Measurements from ENCODE around the gene STARD8.

Gene STARD8

DNA sequence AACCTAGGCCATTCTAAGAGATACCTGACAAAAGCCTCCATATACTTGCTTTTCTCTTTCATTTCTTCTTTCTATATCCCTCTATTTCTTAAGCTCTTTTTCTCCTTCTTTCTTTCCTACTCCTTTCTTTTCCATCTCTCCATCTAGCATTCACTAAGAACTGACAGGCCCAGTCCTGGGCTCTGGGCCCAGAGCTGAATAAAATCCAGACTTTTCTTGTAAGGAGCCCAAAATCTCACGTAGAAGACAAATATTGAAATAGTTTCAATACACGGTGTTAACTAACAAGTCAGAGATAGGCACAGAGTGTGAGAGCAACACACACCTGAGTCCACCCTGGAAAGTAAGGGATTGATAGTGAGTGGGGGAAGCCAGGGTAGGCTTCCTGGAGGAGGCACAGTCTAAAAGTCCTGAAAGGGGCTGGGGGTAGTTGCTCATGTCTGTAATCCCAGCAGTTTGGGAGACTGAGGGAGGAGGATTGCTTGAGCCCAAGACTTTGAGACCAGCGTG, 108.2 kb downstream of the STARD8 start:
- no peaks in the 10 kb centered on the region for H3K36me3 Mint-ChIP-seq (ENCODE audit: low read depth)

GRCh38 chrX:68757331-68757730, 109.9 kb downstream of the STARD8 start:
- Mint-ChIP-seq H3K36me3 (ENCODE audit: low read depth) (no peaks in the 10 kb centered on the region), H3K27ac (no peak overlapping the region), H3K27me3 (no peaks in the 10 kb centered on the region), H3K9me3 (no peaks in the 10 kb centered on the region), H3K4me1 (ENCODE audit: low read depth) (no peaks in the 10 kb centered on the region), H3K4me3 (no peak overlapping the region)

More for the DNA sequence above, 108.2 kb downstream of the STARD8 start:
- H3K4me1 Mint-ChIP-seq (ENCODE audit: low read depth), result no peaks in the 10 kb centered on the region
- no peak overlapping the region for H3K4me3 Mint-ChIP-seq
- H3K27ac Mint-ChIP-seq, result no peak overlapping the region
- H3K27me3 Mint-ChIP-seq, result no peaks in the 10 kb centered on the region
- no peaks in the 10 kb centered on the region for H3K9me3 Mint-ChIP-seq

- H3K27me3 Mint-ChIP-seq, result no peaks in the 10 kb centered on the region
- H3K27ac Mint-ChIP-seq, result no peak overlapping the region
- no peaks in the 10 kb centered on the region for H3K36me3 Mint-ChIP-seq (ENCODE audit: low read depth)
- H3K4me1 Mint-ChIP-seq (ENCODE audit: low read depth), result no peaks in the 10 kb centered on the region
- H3K9me3 Mint-ChIP-seq, result no peaks in the 10 kb centered on the region
- no peak overlapping the region for H3K4me3 Mint-ChIP-seq
These were observed 110.3 kb downstream of the STARD8 start for GRCh38 chrX:68757731-68758130.

DNA sequence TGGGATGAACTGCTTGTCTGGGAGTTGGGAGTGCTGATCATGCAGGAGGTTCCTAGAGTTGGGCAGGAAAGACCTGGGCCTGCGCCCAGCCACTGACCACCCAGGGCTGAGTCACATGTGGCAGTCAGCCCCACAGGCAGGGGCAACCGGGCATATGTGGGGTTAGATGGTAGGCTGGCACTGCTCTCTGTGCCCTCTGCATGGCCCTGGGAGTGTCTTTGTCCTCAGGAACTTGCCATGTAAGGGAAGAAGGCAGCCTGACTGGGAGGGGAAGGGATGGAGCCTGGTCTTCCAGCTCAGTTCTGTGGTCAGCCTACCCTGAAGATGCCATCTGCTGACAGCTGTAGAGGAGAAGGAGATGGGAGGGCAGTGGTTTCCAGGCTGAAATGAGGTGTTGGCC, 111.2 kb downstream of the STARD8 start:
- no peaks in the 10 kb centered on the region for H3K4me1 Mint-ChIP-seq (ENCODE audit: low read depth)
- no peaks in the 10 kb centered on the region for H3K9me3 Mint-ChIP-seq
- no peak overlapping the region for H3K4me3 Mint-ChIP-seq
- no peaks in the 10 kb centered on the region for H3K36me3 Mint-ChIP-seq (ENCODE audit: low read depth)
- no peaks in the 10 kb centered on the region for H3K27me3 Mint-ChIP-seq
- no peak overlapping the region for H3K27ac Mint-ChIP-seq

DNA sequence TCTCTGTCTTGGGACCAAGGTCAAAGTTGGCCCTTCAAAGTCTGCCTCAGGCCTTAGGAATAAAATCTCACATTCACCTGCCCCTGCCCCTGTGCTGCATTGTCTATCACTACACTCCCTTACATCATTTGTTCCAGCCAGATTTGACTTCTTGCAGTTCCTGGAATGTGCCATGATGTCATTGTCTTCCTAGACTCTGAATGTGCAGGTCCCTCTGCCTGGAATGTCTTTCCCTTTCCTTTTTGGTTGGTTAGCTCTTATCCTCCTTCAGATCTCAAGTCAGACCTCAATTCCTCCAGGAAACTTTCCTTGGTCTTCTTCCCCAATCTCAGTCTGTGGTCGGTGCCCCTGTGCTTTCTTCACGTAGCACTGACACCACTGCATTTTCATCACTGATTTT, 113.6 kb downstream of the STARD8 start:
- Mint-ChIP-seq H3K36me3 (ENCODE audit: low read depth) (no peaks in the 10 kb centered on the region), H3K27me3 (no peaks in the 10 kb centered on the region), H3K9me3 (no peaks in the 10 kb centered on the region), H3K27ac (no peak overlapping the region), H3K4me3 (no peak overlapping the region), H3K4me1 (ENCODE audit: low read depth) (no peaks in the 10 kb centered on the region)

GRCh38 chrX:68762766-68763165, 115.3 kb downstream of the STARD8 start:
- Mint-ChIP-seq H3K27ac (no peak overlapping the region), H3K27me3 (no peaks in the 10 kb centered on the region), H3K9me3 (no peaks in the 10 kb centered on the region), H3K4me1 (ENCODE audit: low read depth) (no peaks in the 10 kb centered on the region), H3K4me3 (no peak overlapping the region), H3K36me3 (ENCODE audit: low read depth) (no peaks in the 10 kb centered on the region)

DNA sequence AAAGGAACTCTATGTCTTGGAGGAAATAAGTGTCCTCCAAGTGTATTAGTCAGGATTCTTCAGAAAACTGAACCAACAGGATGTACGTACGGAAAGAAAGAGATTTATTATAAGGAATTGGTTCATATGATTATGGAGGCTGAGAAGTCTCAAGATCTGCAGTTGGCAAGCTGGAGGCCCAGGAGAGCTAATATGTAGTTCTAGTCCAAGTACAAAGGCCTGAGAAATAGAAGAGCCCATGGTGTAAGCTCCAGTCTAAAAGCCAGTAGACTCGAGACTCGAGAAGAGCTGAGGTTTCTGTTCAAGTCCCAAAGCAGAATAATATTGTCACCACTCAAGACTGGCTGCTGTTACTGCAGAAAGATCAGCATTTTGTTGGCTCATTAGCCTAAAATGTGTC, 116.0 kb downstream of the STARD8 start:
- no peak overlapping the region for H3K4me3 Mint-ChIP-seq
- H3K9me3 Mint-ChIP-seq, result no peaks in the 10 kb centered on the region

More for the DNA sequence above, 116.0 kb downstream of the STARD8 start:
- no peak overlapping the region for H3K27ac Mint-ChIP-seq
- H3K36me3 Mint-ChIP-seq (ENCODE audit: low read depth), result no peaks in the 10 kb centered on the region
- H3K27me3 Mint-ChIP-seq, result no peaks in the 10 kb centered on the region
- H3K4me1 Mint-ChIP-seq (ENCODE audit: low read depth), result no peaks in the 10 kb centered on the region
